PC-3 (cell line): Measurements from ENCODE around the gene GATA6. TPM values are rescaled to one million over a fixed set of nuclear protein-coding genes. Genes with fewer than 3 reads are reported as not detected.

ENCODE experiments used
- ATAC-seq: fragments of 200-7000 bp; cut with Tn5 transposase; 2 replicates; pipeline ENCODE4 v1.9.1; 2020; ENCODE audit warnings: mild to moderate bottlenecking, moderate library complexity
- BruUV-seq: library from RNA; stranded (reverse); fragments of 400-500 nt; replicated peaks from 2 replicates; lab custom pipeline; 2021; lab: Mats Ljungman, UMichigan
- CTCF ChIA-PET: fragments of 300-600 bp; sonication (Branson Sonifier 250); formaldehyde crosslinking; loops from one replicate; lab custom pipeline; 2022; ENCODE audit warnings: antibody characterized with exemption; lab: Charles Lee
- POLR2A ChIA-PET: fragments of 300-600 bp; sonication (Branson Sonifier 250); formaldehyde crosslinking; loops from one replicate; lab custom pipeline; 2022; ENCODE audit warnings: antibody characterized with exemption; ENCODE audit not compliant: unreplicated experiment; lab: Charles Lee
- DNase-seq: peaks from one replicate; pipeline ENCODE4 v3.0.0-alpha.2; 2015
- H2AFZ ChIP-seq: fragments of 300-600 bp; sonication (generic); 2 replicates; pipeline ENCODE4 v1.6.0; 2016; ENCODE audit warnings: antibody characterized with exemption, low read length
- H3F3A ChIP-seq: fragments of 300-600 bp; sonication (generic); one replicate; pipeline ENCODE4 v1.6.0; 2017; ENCODE audit warnings: antibody characterized with exemption, low read length, control low read depth, mild to moderate bottlenecking; ENCODE audit not compliant: unreplicated experiment
- H3K27ac ChIP-seq: fragments of 300-600 bp; sonication (generic); 2 replicates; pipeline ENCODE4 v1.5.1; 2016; ENCODE audit warnings: mild to moderate bottlenecking, low read length
- H3K27me3 ChIP-seq: fragments of 300-600 bp; sonication (generic); 2 replicates; pipeline ENCODE4 v1.6.1; 2016; ENCODE audit warnings: low read length, mixed read lengths
- H3K36me3 ChIP-seq: fragments of 300-600 bp; sonication (generic); 2 replicates; pipeline ENCODE4 v1.6.1; 2016; ENCODE audit warnings: low read depth, mixed run types, low read length, mixed read lengths
- H3K4me1 ChIP-seq: fragments of 300-600 bp; sonication (generic); 2 replicates; pipeline ENCODE4 v1.5.1; 2016; ENCODE audit warnings: low read length; ENCODE audit not compliant: insufficient read depth
- H3K4me2 ChIP-seq: fragments of 300-600 bp; sonication (generic); 2 replicates; pipeline ENCODE4 v1.6.0; 2016; ENCODE audit warnings: low read length
- H3K4me3 ChIP-seq: fragments of 300-600 bp; sonication (generic); 2 replicates; pipeline ENCODE4 v1.5.1; 2016; ENCODE audit warnings: mild to moderate bottlenecking, low read length, mixed read lengths
- H3K79me2 ChIP-seq: fragments of 300-600 bp; sonication (generic); 2 replicates; pipeline ENCODE4 v1.6.1; 2017; ENCODE audit warnings: low read length, mixed read lengths
- H3K9ac ChIP-seq: fragments of 300-600 bp; sonication (generic); 2 replicates; pipeline ENCODE4 v1.6.0; 2016; ENCODE audit warnings: mild to moderate bottlenecking, low read length
- H3K9me2 ChIP-seq: fragments of 300-600 bp; sonication (generic); replicated peaks from 2 replicates; pipeline ENCODE4 v1.6.1; 2016; ENCODE audit warnings: mixed run types, low read length, mixed read lengths
- H3K9me3 ChIP-seq: fragments of 300-600 bp; sonication (generic); 2 replicates; pipeline ENCODE4 v1.6.1; 2016; ENCODE audit warnings: low read length, mixed read lengths
- H4K20me1 ChIP-seq: fragments of 300-600 bp; sonication (generic); 2 replicates; pipeline ENCODE4 v1.6.1; 2016; ENCODE audit warnings: low read length, mixed read lengths
- CTCF ChIP-seq: fragments of 300-600 bp; sonication (generic); conservative IDR thresholded peaks from 2 replicates; pipeline ENCODE4 v1.5.1; 2017; ENCODE audit warnings: antibody characterized with exemption, low read depth, mild to moderate bottlenecking, low read length
- EZH2 ChIP-seq: fragments of 300-600 bp; sonication (generic); IDR thresholded peaks from one replicate; pipeline ENCODE4 v1.6.1; 2017; ENCODE audit warnings: antibody characterized with exemption, mild to moderate bottlenecking, low read length; ENCODE audit not compliant: unreplicated experiment
- EZH2phosphoT487 ChIP-seq: fragments of 300-600 bp; sonication (generic); IDR thresholded peaks from 2 replicates; pipeline ENCODE4 v1.6.1; 2018; ENCODE audit warnings: mild to moderate bottlenecking, antibody characterized with exemption, low read length, borderline replicate concordance
- intact Hi-C: fragments of 100-400 bp; cut with micrococcal nuclease; formaldehyde crosslinking; loops from 2 replicates; pipeline ENCODE4 v1.9.0; 2023
- total RNA-seq: library from RNA; depleted of rRNA; stranded (reverse); fragments of >200 nt; gene quantifications from 2 replicates; pipeline ENCODE4 v1.2.3, GENCODE V29; 2014

Gene GATA6
- total RNA-seq, 1 experiment from 2014 or later = 19.4 TPM

- no peak overlapping the region for H3K4me3 ChIP-seq
- H3F3A ChIP-seq = no peaks in the 10 kb centered on the region
- BruUV-seq = no TSS peak
- ChIA-PET CTCF (no interaction called here), POLR2A (no interaction called here)
- intact Hi-C loops = no loop called here
- H3K27me3 ChIP-seq = no peaks in the 10 kb centered on the region
- H3K36me3 ChIP-seq = peaks cover 12% of the 10 kb centered on the region
- H3K9ac ChIP-seq = no peak overlapping the region
- no peak overlapping the region for H3K4me2 ChIP-seq
- H3K79me2 ChIP-seq = no peaks in the 10 kb centered on the region
- no peak for DNase-seq
- H3K9me2 ChIP-seq = no peaks in the 10 kb centered on the region
- H3K4me1 ChIP-seq = no peaks in the 10 kb centered on the region
- no peak overlapping the region for H3K27ac ChIP-seq
- H2AFZ ChIP-seq = no peak overlapping the region
- no peaks in the 10 kb centered on the region for H4K20me1 ChIP-seq
- no peak for ATAC-seq
- TF ChIP-seq CTCF = no peak
- no peak for TF ChIP-seq EZH2
- no peak for TF ChIP-seq EZH2phosphoT487
- no peaks in the 10 kb centered on the region for H3K9me3 ChIP-seq
These were observed 28.3 kb downstream of the GATA6 start for GRCh38 chr18:22197668-22198067.

- intact Hi-C loops = no loop called here
- Histone ChIP-seq H3K9me2 (no peaks in the 10 kb centered on the region), H3K4me2 (no peak overlapping the region), H3K4me3 (no peak overlapping the region), H3K27me3 (no peaks in the 10 kb centered on the region), H3K36me3 (peaks cover 12% of the 10 kb centered on the region), H2AFZ (no peak overlapping the region), H3K27ac (no peak overlapping the region), H3K4me1 (no peaks in the 10 kb centered on the region), H3K79me2 (no peaks in the 10 kb centered on the region), H3K9ac (no peak overlapping the region), H3F3A (no peaks in the 10 kb centered on the region), H4K20me1 (no peaks in the 10 kb centered on the region), H3K9me3 (no peaks in the 10 kb centered on the region)
- BruUV-seq = no TSS peak
- DNase-seq = no peak
- TF ChIP-seq EZH2 (no peak), EZH2phosphoT487 (no peak), CTCF (no peak)
- ChIA-PET POLR2A (no interaction called here), CTCF (no interaction called here)
- no peak for ATAC-seq
These were observed 28.8 kb downstream of the GATA6 start for GRCh38 chr18:22198163-22198562.

- no peaks in the 10 kb centered on the region for H3K79me2 ChIP-seq
- H4K20me1 ChIP-seq = no peaks in the 10 kb centered on the region
- H3K9me3 ChIP-seq = no peaks in the 10 kb centered on the region
- CTCF ChIA-PET = no interaction called here
- no peak overlapping the region for H3K9ac ChIP-seq
- H3K9me2 ChIP-seq = no peaks in the 10 kb centered on the region
- H3F3A ChIP-seq = no peaks in the 10 kb centered on the region
- H3K27me3 ChIP-seq = no peaks in the 10 kb centered on the region
- TF ChIP-seq CTCF (no peak), EZH2phosphoT487 (no peak), EZH2 (no peak)
- H3K27ac ChIP-seq = no peak overlapping the region
- no peak overlapping the region for H3K4me3 ChIP-seq
- H3K36me3 ChIP-seq = peaks cover 11% of the 10 kb centered on the region
- DNase-seq (no peak), ATAC-seq (no peak)
- no peaks in the 10 kb centered on the region for H3K4me1 ChIP-seq
- intact Hi-C loops = no loop called here
- POLR2A ChIA-PET = no interaction called here
- H2AFZ ChIP-seq = no peak overlapping the region
- H3K4me2 ChIP-seq = no peak overlapping the region
- no TSS peak for BruUV-seq
These were observed 29.6 kb downstream of the GATA6 start for GRCh38 chr18:22199005-22199404.
